DMS53 (cell line): Measurements from ENCODE around the gene GSDMA.
A peak's percentile ranks its signal among the peaks of the same experiment; 100 is the strongest.
"Not testable (repeated sequence)": the region's sequence is repeated elsewhere in the genome, so short reads cannot be mapped to it uniquely, and the experiment has no call there.

Source experiments
- DNase-seq: peaks from one replicate; lab custom pipeline; 2025; lab: John Stamatoyannopoulos, UW

Gene GSDMA

DNA sequence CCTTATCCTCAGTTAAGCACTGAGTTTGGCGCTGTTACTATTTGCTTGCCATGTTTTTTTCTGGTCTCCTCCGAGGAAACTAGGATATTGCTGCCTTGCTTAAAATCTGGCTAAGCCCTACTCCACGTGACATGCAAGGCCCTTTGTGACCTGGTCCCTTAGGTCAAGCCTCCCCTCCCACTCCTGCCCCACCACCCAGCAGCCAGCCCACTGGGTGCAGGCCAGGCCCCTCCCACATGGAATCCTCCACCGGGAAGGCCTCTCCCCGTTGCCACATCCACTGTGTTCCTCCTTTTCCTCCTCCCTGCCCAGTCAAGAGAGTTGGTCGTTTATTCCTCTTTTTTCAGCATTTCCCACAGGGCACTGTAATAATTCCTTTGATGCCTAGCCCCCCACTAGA, 34.0 kb downstream of the GSDMA start:
- DNase-seq: no peak

GRCh38 chr17:39997543-39997942, 34.7 kb downstream of the GSDMA start:
- no peak for DNase-seq

GRCh38 chr17:39999067-39999466, 36.3 kb downstream of the GSDMA start:
- DNase-seq: peak; percentile 10

DNA sequence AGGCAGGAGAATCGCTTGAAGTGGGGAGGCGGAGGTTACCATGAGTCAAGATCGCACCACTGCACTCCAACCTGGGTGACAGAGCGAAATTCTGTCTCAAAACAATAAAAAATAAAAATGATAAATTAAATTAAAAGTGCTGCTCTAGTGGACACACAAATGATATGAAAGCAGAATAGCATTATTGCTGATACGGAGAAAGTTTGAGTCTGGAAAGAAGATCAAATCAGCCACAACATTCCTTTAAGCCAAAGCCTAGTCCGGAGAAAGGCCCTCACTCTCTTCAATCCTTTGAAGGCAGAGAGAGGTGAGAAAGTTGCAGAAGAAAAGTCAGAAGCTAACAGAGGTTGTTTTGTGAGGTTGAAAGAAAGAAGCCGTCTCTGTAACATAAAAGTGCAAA, 37.4 kb downstream of the GSDMA start:
- DNase-seq: no peak

- not testable (repeated sequence) for DNase-seq
These were observed 38.5 kb downstream of the GSDMA start for GRCh38 chr17:40001335-40001734.

DNA sequence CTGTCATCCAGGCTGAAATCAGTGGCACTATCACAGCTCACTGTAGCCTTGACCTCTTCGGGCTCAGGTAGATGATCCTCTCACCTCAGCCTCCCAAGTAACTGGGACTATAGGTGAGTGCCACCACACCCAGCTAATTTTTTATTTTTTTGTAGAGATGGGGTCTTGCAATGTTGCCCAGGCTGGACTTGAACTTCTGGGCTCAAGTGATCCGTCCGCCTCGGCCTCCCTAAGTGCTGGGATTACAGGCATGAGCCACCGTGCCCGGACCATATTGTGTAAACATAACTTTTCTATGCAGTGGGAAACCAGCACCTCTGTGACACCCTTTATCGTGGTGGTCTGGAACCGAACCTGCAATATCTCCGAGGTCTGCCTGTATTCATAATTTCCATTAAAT, 41.3 kb downstream of the GSDMA start:
- DNase-seq: no peak

GRCh38 chr17:40004712-40005111, 41.9 kb downstream of the GSDMA start:
- DNase-seq: no peak

DNA sequence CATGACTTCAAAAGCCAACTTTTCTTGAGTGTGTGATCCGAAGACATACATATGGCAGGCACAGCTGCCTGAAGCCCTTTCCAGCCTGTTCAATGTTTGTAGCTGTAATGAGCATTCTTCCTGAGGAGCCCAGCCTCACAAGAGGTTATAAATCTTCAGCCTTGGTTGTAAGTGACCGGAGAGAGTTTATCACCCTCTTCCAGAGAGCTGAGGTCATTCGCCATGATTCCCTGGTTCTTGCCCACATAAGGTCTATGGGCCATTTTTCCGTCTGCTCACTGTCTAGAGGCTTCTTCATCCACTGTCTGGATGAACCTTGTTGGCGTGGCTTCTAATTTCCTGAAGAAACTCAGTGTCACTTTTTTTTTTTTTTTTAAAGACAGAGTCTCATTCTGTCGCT, 42.7 kb downstream of the GSDMA start:
- no peak for DNase-seq

- DNase-seq: peak; percentile 46
These were observed 48.2 kb downstream of the GSDMA start for GRCh38 chr17:40010946-40011500.

GRCh38 chr17:40012017-40012647, 49.3 kb downstream of the GSDMA start:
- not testable (repeated sequence) for DNase-seq

GRCh38 chr17:40014375-40014980, 51.7 kb downstream of the GSDMA start:
- DNase-seq: peak; percentile 38

DNA sequence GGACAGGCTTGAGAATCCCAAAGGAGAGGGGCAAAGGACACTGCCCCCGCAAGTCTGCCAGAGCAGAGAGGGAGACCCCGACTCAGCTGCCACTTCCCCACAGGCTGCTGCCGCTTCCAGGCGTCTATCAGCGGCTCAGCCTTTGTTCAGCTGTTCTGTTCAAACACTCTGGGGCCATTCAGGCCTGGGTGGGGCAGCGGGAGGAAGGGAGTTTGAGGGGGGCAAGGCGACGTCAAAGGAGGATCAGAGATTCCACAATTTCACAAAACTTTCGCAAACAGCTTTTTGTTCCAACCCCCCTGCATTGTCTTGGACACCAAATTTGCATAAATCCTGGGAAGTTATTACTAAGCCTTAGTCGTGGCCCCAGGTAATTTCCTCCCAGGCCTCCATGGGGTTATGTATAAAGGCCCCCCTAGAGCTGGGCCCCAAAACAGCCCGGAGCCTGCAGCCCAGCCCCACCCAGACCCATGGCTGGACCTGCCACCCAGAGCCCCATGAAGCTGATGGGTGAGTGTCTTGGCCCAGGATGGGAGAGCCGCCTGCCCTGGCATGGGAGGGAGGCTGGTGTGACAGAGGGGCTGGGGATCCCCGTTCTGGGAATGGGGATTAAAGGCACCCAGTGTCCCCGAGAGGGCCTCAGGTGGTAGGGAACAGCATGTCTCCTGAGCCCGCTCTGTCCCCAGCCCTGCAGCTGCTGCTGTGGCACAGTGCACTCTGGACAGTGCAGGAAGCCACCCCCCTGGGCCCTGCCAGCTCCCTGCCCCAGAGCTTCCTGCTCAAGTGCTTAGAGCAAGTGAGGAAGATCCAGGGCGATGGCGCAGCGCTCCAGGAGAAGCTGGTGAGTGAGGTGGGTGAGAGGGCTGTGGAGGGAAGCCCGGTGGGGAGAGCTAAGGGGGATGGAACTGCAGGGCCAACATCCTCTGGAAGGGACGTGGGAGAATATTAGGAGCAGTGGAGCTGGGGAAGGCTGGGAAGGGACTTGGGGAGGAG, 52.5 kb downstream of the GSDMA start, which contains the start of gene CSF3:
CSF3 (plus strand) TSS at position 436 of the 993 bp plus-strand sequence; CDS start at position 471, 35 bp downstream.
- DNase-seq: peak; percentile 66

DNA sequence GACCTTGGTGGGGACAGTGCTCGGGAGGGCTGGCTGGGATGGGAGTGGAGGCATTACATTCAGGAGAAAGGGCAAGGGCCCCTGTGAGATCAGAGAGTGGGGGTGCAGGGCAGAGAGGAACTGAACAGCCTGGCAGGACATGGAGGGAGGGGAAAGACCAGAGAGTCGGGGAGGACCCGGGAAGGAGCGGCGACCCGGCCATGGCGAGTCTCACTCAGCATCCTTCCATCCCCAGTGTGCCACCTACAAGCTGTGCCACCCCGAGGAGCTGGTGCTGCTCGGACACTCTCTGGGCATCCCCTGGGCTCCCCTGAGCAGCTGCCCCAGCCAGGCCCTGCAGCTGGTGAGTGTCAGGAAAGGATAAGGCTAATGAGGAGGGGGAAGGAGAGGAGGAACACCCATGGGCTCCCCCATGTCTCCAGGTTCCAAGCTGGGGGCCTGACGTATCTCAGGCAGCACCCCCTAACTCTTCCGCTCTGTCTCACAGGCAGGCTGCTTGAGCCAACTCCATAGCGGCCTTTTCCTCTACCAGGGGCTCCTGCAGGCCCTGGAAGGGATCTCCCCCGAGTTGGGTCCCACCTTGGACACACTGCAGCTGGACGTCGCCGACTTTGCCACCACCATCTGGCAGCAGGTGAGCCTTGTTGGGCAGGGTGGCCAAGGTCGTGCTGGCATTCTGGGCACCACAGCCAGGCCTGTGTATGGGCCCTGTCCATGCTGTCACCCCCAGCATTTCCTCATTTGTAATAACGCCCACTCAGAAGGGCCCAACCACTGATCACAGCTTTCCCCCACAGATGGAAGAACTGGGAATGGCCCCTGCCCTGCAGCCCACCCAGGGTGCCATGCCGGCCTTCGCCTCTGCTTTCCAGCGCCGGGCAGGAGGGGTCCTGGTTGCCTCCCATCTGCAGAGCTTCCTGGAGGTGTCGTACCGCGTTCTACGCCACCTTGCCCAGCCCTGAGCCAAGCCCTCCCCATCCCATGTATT, 53.5 kb downstream of the GSDMA start:
- no peak for DNase-seq

DNA sequence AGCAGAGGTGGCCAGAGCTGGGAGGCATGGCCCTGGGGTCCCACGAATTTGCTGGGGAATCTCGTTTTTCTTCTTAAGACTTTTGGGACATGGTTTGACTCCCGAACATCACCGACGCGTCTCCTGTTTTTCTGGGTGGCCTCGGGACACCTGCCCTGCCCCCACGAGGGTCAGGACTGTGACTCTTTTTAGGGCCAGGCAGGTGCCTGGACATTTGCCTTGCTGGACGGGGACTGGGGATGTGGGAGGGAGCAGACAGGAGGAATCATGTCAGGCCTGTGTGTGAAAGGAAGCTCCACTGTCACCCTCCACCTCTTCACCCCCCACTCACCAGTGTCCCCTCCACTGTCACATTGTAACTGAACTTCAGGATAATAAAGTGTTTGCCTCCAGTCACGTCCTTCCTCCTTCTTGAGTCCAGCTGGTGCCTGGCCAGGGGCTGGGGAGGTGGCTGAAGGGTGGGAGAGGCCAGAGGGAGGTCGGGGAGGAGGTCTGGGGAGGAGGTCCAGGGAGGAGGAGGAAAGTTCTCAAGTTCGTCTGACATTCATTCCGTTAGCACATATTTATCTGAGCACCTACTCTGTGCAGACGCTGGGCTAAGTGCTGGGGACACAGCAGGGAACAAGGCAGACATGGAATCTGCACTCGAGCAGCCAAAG, 54.7 kb downstream of the GSDMA start:
- DNase-seq: no peak

- DNase-seq: no peak
These were observed 55.7 kb downstream of the GSDMA start for GRCh38 chr17:40018211-40019121.

GRCh38 chr17:40019140-40019991, 56.6 kb downstream of the GSDMA start:
- DNase-seq: no peak

GRCh38 chr17:40020146-40020545, 57.3 kb downstream of the GSDMA start:
- DNase-seq: no peak

DNA sequence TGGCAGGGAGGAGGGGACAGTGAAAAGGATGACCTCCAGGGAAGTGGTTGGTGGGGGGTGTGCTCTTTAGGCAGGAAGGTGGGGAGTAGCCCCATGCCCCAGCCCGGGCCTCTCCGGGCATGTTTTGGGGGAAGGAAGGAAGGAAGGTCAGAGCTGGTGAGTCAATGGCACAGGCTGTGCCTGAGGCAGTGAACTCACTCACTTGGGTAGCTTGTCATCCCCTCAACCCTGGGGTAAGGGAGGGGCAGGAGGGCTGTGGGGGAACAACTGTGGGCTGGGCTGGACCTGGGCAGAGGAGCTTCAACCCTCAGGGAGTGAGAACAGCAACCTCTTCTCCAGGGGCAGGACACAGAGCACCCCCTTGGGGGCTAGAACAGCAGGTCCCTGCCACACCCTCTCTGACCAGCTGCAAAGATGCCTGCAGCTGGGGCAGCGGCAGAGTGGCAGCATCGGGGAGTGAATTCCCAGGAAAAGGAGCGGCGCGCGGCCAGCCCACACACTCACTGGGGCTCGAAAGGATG, 58.7 kb downstream of the GSDMA start:
- no peak for DNase-seq
